A673 (cell line): Measurements from ENCODE around the gene ZNF350. TPM values are rescaled to one million over a fixed set of nuclear protein-coding genes. Genes with fewer than 3 reads are reported as not detected.

Experiments
- BruUV-seq: library from RNA; stranded (reverse); fragments of 400-500 nt; replicated peaks from 2 replicates; lab custom pipeline; 2021; lab: Mats Ljungman, UMichigan
- CTCF ChIA-PET: fragments of 300-600 bp; sonication (Branson Sonifier 250); formaldehyde crosslinking; loops from one replicate; lab custom pipeline; 2022; ENCODE audit warnings: antibody characterized with exemption; lab: Charles Lee
- POLR2A ChIA-PET: fragments of 300-600 bp; sonication (Branson Sonifier 250); formaldehyde crosslinking; loops from one replicate; lab custom pipeline; 2022; ENCODE audit warnings: antibody characterized with exemption; ENCODE audit not compliant: low non-redundant PET; lab: Charles Lee
- DNase-seq: peaks from one replicate; pipeline ENCODE4 v3.0.0-alpha.2; 2015; ENCODE audit warnings: low spot score
- H3K27ac ChIP-seq: fragments of 200-600 bp; sonication (generic); 2 replicates; pipeline ENCODE4 v1.5.1; 2016; ENCODE audit warnings: mixed run types, low read depth, mild to moderate bottlenecking, mixed read lengths, antibody characterized with exemption, low read length; ENCODE audit not compliant: poor library complexity, severe bottlenecking
- H3K27me3 ChIP-seq: fragments of 200-600 bp; sonication (generic); replicated peaks from 2 replicates; pipeline ENCODE4 v1.6.1; 2017; ENCODE audit warnings: mixed run types, low read depth, mild to moderate bottlenecking, mixed read lengths, antibody characterized with exemption, low read length; ENCODE audit not compliant: insufficient read depth, poor library complexity
- H3K36me3 ChIP-seq: fragments of 200-600 bp; sonication (generic); 2 replicates; pipeline ENCODE4 v1.6.1; 2016; ENCODE audit warnings: mixed run types, mild to moderate bottlenecking, mixed read lengths, antibody characterized with exemption, low read length; ENCODE audit not compliant: insufficient read depth, poor library complexity, severe bottlenecking
- H3K4me1 ChIP-seq: fragments of 200-600 bp; sonication (generic); 2 replicates; pipeline ENCODE4 v1.6.1; 2017; ENCODE audit warnings: mixed run types, mild to moderate bottlenecking, mixed read lengths, antibody characterized with exemption, low read length; ENCODE audit not compliant: insufficient read depth, poor library complexity, severe bottlenecking
- H3K4me3 ChIP-seq: fragments of 200-600 bp; sonication (generic); 2 replicates; pipeline ENCODE4 v1.5.1; 2016; ENCODE audit warnings: low read depth, mixed run types, mild to moderate bottlenecking, mixed read lengths, low read length; ENCODE audit not compliant: poor library complexity, severe bottlenecking
- H3K9me3 ChIP-seq: fragments of 200-600 bp; sonication (generic); 2 replicates; pipeline ENCODE4 v1.6.1; 2016; ENCODE audit warnings: mixed run types, low read depth, mild to moderate bottlenecking, mixed read lengths, antibody characterized with exemption, low read length; ENCODE audit not compliant: poor library complexity, severe bottlenecking
- EZH2 ChIP-seq: fragments of 200-600 bp; sonication (generic); IDR thresholded peaks from 2 replicates; pipeline ENCODE4 v1.6.1; 2017; ENCODE audit warnings: borderline replicate concordance, low read depth, mild to moderate bottlenecking, mixed read lengths, antibody characterized with exemption, low read length; ENCODE audit not compliant: poor library complexity, severe bottlenecking
- intact Hi-C: fragments of 100-400 bp; cut with micrococcal nuclease; formaldehyde crosslinking; loops from one replicate; pipeline ENCODE4 v1.10.0; 2022; ENCODE audit not compliant: unreplicated experiment
- total RNA-seq: library from RNA; stranded (reverse); gene quantifications from 2 replicates; pipeline ENCODE4 v1.2.3, GENCODE V29; 2021
- TF ChIP-seq, protein P1 (sequence below): fragments of 300-800, 200-600 bp; sonication (generic); conservative IDR thresholded peaks from 2 replicates; pipeline ENCODE4 v1.5.1; 2017; ENCODE audit warnings: low read depth, mild to moderate bottlenecking, antibody characterized with exemption, low read length, moderate library complexity, mixed read lengths

ZNF350 gene
- total RNA-seq, 1 experiment from 2014 or later: 7.2 TPM

- H3K4me1 ChIP-seq: no peaks in the 10 kb centered on the region
- no peak for DNase-seq
- intact Hi-C loops: no loop called here
- ChIA-PET POLR2A (no interaction called here), CTCF (no interaction called here)
- no peak overlapping the region for H3K27ac ChIP-seq
- no peak overlapping the region for H3K4me3 ChIP-seq
- H3K27me3 ChIP-seq: no peaks in the 10 kb centered on the region
- peaks cover 56% of the 10 kb centered on the region for H3K36me3 ChIP-seq
- no TSS peak for BruUV-seq
- TF ChIP-seq, protein P1, sequence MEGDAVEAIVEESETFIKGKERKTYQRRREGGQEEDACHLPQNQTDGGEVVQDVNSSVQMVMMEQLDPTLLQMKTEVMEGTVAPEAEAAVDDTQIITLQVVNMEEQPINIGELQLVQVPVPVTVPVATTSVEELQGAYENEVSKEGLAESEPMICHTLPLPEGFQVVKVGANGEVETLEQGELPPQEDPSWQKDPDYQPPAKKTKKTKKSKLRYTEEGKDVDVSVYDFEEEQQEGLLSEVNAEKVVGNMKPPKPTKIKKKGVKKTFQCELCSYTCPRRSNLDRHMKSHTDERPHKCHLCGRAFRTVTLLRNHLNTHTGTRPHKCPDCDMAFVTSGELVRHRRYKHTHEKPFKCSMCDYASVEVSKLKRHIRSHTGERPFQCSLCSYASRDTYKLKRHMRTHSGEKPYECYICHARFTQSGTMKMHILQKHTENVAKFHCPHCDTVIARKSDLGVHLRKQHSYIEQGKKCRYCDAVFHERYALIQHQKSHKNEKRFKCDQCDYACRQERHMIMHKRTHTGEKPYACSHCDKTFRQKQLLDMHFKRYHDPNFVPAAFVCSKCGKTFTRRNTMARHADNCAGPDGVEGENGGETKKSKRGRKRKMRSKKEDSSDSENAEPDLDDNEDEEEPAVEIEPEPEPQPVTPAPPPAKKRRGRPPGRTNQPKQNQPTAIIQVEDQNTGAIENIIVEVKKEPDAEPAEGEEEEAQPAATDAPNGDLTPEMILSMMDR: no peak
- no peak for TF ChIP-seq EZH2
- H3K9me3 ChIP-seq: peaks cover 32% of the 10 kb centered on the region
Measured at GRCh38 chr19:51938936-51939335, 47.7 kb downstream of the ZNF350 start.

- H3K9me3 ChIP-seq: no peaks in the 10 kb centered on the region
- intact Hi-C loops: no loop called here
- H3K27ac ChIP-seq: no peak overlapping the region
- no TSS peak for BruUV-seq
- no peak for DNase-seq
- TF ChIP-seq, protein P1: no peak
- no peak for TF ChIP-seq EZH2
- POLR2A ChIA-PET: no interaction called here
- H3K36me3 ChIP-seq: peaks cover 32% of the 10 kb centered on the region
- no peaks in the 10 kb centered on the region for H3K27me3 ChIP-seq
- CTCF ChIA-PET: no interaction called here
- H3K4me3 ChIP-seq: no peak overlapping the region
- H3K4me1 ChIP-seq: no peaks in the 10 kb centered on the region
Measured at GRCh38 chr19:51931921-51932320, 54.7 kb downstream of the ZNF350 start.

- intact Hi-C loops: loop anchor here (2.0 kb wide), 1 partner anchor 41 kb away; the partner anchor contains the start of gene ZNF577
- BruUV-seq: TSS peak; percentile 28
- ChIA-PET POLR2A (no interaction called here), CTCF (no interaction called here)
- H3K9me3 ChIP-seq: peaks cover 20% of the 10 kb centered on the region
- H3K27me3 ChIP-seq: no peaks in the 10 kb centered on the region
- peak overlapping the region; percentile 84 for H3K4me3 ChIP-seq
- peak overlapping the region; percentile 90 for H3K27ac ChIP-seq
- peaks cover 19% of the 10 kb centered on the region for H3K36me3 ChIP-seq
- H3K4me1 ChIP-seq: no peaks in the 10 kb centered on the region
- DNase-seq: no peak
- TF ChIP-seq EZH2: no peak
- TF ChIP-seq, protein P1: no peak
Measured at GRCh38 chr19:51927859-51928258, 58.8 kb downstream of the ZNF350 start.
